Keratinocyte (primary cell): ENCODE measurements around the gene ATP8A2. TPM values are rescaled to one million over a fixed set of nuclear protein-coding genes. Genes with fewer than 3 reads are reported as not detected.

Experiments used
- DNase-seq: peaks from one replicate; pipeline ENCODE4 v3.0.0-alpha.2; 2011; ENCODE audit warnings: low read depth, missing footprints, low spot score
- FAIRE-seq: peaks from 2 replicates; lab custom pipeline; 2011; peaks lifted over from hg19 to GRCh38; lab: Jason Lieb, UNC
- H2AFZ ChIP-seq: 2 replicates; pipeline ENCODE4 v1.6.0; 2012; ENCODE audit warnings: low read length, control low read depth, inconsistent platforms; ENCODE audit not compliant: control insufficient read depth
- H3K27ac ChIP-seq: 2 replicates; pipeline ENCODE4 v1.5.1; 2011; ENCODE audit warnings: low read length; ENCODE audit not compliant: control insufficient read depth, insufficient read depth
- H3K27me3 ChIP-seq: 3 replicates; pipeline ENCODE4 v1.6.0; 2011; ENCODE audit warnings: low read length; ENCODE audit not compliant: control insufficient read depth, insufficient read depth; ENCODE audit errors: extremely low read depth
- H3K36me3 ChIP-seq, 2 experiments: 2 replicates in 1 of 2; 3 replicates in 1 of 2; pipeline ENCODE4 v1.5.1; 2011; ENCODE audit warnings: low read length in 2 of 2, mild to moderate bottlenecking in 1 of 2; ENCODE audit not compliant: control insufficient read depth in 2 of 2, insufficient read depth in 2 of 2; ENCODE audit errors: extremely low read depth in 1 of 2
- H3K4me1 ChIP-seq: 3 replicates; pipeline ENCODE4 v1.5.1; 2011; ENCODE audit warnings: low read length; ENCODE audit not compliant: control insufficient read depth, insufficient read depth; ENCODE audit errors: extremely low read depth
- H3K4me2 ChIP-seq: 3 replicates; pipeline ENCODE4 v1.6.0; 2011; ENCODE audit warnings: low read depth, low read length; ENCODE audit not compliant: control insufficient read depth, insufficient read depth; ENCODE audit errors: extremely low read depth
- H3K4me3 ChIP-seq, 3 experiments: fragments of 200-600 bp in 1 of 3; sonication (generic) in 1 of 3; 2 replicates in 2 of 3; 3 replicates in 1 of 3; pipeline ENCODE4 v1.5.1; 2011 to 2016; ENCODE audit warnings: low read length in 3 of 3, mild to moderate bottlenecking in 3 of 3, control low read depth in 2 of 3, inconsistent platforms in 1 of 3, low read depth in 1 of 3, mixed read lengths in 1 of 3, mixed run types in 1 of 3, moderate library complexity in 1 of 3; ENCODE audit not compliant: control insufficient read depth in 2 of 3, insufficient read depth in 2 of 3; ENCODE audit errors: extremely low read depth in 1 of 3
- H3K79me2 ChIP-seq: 2 replicates; pipeline ENCODE4 v1.6.0; 2012; ENCODE audit warnings: low read length; ENCODE audit not compliant: control insufficient read depth, insufficient read depth
- H3K9ac ChIP-seq: 3 replicates; pipeline ENCODE4 v1.6.0; 2011; ENCODE audit warnings: low read length; ENCODE audit not compliant: control insufficient read depth, insufficient read depth; ENCODE audit errors: extremely low read depth
- H3K9me1 ChIP-seq: 3 replicates; pipeline ENCODE4 v1.6.0; 2011; ENCODE audit warnings: low read length; ENCODE audit not compliant: control insufficient read depth, insufficient read depth; ENCODE audit errors: extremely low read depth
- H3K9me3 ChIP-seq: 2 replicates; pipeline ENCODE4 v1.5.1; 2012; ENCODE audit warnings: low read depth, low read length; ENCODE audit not compliant: control insufficient read depth
- H4K20me1 ChIP-seq: 3 replicates; pipeline ENCODE4 v1.6.0; 2011; ENCODE audit warnings: low read length; ENCODE audit not compliant: control insufficient read depth, insufficient read depth; ENCODE audit errors: extremely low read depth
- EZH2 ChIP-seq: IDR thresholded peaks from one replicate; pipeline ENCODE4 v1.6.1; 2012; ENCODE audit warnings: inconsistent platforms, mild to moderate bottlenecking, low read length, moderate library complexity
- dilution Hi-C: fragments of 300-500 bp; cut with MboI; formaldehyde crosslinking; loops from one replicate; pipeline ENCODE4 v1.7.0; 2020; ENCODE audit warnings: low sequenced_read_pairs; ENCODE audit not compliant: extremely low pct_ligation_motif_present
- polyA plus RNA-seq, 5 experiments: library from polyadenylated mRNA; depleted of rRNA in 3 of 5; stranded (reverse) in 3 of 5; stranded (forward) in 1 of 5; unstranded in 1 of 5; fragments of >200 nt; gene quantifications; 1 replicate in 1 of 5; 2 replicates in 3 of 5; 3 replicates in 1 of 5; pipeline versions ENCODE4 v1.2.1 to v1.2.3, GENCODE V29; 2011 to 2012; ENCODE audit warnings: missing spikeins in 2 of 5, low read depth in 1 of 5, low replicate concordance in 1 of 5
- TF ChIP-seq, protein P1 (sequence below), 3 experiments: IDR thresholded peaks in 1 of 3; conservative IDR thresholded peaks in 1 of 3; optimal IDR thresholded peaks in 1 of 3; 2 replicates in 2 of 3; 3 replicates in 1 of 3; pipeline versions ENCODE3 to v1.5.1; 2011; ENCODE audit warnings: low read length in 3 of 3, mild to moderate bottlenecking in 3 of 3, moderate library complexity in 2 of 3, control low read depth in 1 of 3, inconsistent platforms in 1 of 3; ENCODE audit not compliant: insufficient read depth in 2 of 3; ENCODE audit errors: extremely low read depth in 1 of 3

ATP8A2 gene
- polyA plus RNA-seq, 1 donor (not counting 4 experiments of a cell fraction or from before 2014, with no cell fraction given): 0.16 TPM

DNA sequence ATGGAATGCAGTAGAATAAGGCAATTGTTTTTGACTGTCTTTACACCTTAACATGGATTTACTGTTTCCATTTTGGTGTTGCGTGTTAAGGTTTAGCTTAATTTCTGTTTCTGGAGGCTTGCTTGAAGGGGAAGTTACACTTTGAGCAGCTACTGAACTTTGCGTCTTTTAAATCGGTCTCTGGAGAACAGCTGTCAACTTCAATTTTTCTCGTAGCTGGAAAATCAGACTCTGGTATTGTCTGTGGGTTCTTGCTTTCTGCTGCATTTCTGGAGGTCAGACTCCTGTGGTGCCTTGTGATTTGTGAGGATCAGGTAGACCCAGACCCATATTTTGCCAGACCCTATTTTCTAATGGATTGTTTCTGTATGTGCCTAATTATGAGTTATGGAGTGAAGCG lies 146.7 kb downstream of the ATP8A2 start:
- H4K20me1 ChIP-seq: no peaks in the 10 kb centered on the region
- DNase-seq (no peak), FAIRE-seq (no peak)
- H3K4me2 ChIP-seq: no peak overlapping the region
- H3K4me3 ChIP-seq: no peak overlapping the region
- H3K9ac ChIP-seq: no peak overlapping the region
- no peaks in the 10 kb centered on the region for H3K36me3 ChIP-seq
- no peaks in the 10 kb centered on the region for H3K27me3 ChIP-seq
- no peaks in the 10 kb centered on the region for H3K9me3 ChIP-seq
- no peaks in the 10 kb centered on the region for H3K9me1 ChIP-seq
- no peaks in the 10 kb centered on the region for H3K79me2 ChIP-seq
- no peak overlapping the region for H3K27ac ChIP-seq
- TF ChIP-seq, protein P1, sequence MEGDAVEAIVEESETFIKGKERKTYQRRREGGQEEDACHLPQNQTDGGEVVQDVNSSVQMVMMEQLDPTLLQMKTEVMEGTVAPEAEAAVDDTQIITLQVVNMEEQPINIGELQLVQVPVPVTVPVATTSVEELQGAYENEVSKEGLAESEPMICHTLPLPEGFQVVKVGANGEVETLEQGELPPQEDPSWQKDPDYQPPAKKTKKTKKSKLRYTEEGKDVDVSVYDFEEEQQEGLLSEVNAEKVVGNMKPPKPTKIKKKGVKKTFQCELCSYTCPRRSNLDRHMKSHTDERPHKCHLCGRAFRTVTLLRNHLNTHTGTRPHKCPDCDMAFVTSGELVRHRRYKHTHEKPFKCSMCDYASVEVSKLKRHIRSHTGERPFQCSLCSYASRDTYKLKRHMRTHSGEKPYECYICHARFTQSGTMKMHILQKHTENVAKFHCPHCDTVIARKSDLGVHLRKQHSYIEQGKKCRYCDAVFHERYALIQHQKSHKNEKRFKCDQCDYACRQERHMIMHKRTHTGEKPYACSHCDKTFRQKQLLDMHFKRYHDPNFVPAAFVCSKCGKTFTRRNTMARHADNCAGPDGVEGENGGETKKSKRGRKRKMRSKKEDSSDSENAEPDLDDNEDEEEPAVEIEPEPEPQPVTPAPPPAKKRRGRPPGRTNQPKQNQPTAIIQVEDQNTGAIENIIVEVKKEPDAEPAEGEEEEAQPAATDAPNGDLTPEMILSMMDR (optimal IDR thresholded peaks at IDR 0.05 in 1 of 3, IDR thresholded peaks at IDR 0.05 in 1 of 3, conservative IDR thresholded peaks at IDR 0.05 in 1 of 3; ENCODE audit: extremely low read depth in 1 of 3, insufficient read depth in 2 of 3, low read length in 3 of 3): no peak
- TF ChIP-seq EZH2: no peak
- H2AFZ ChIP-seq: no peak overlapping the region
- no peaks in the 10 kb centered on the region for H3K4me1 ChIP-seq
- dilution Hi-C loops: no loop called here

DNA sequence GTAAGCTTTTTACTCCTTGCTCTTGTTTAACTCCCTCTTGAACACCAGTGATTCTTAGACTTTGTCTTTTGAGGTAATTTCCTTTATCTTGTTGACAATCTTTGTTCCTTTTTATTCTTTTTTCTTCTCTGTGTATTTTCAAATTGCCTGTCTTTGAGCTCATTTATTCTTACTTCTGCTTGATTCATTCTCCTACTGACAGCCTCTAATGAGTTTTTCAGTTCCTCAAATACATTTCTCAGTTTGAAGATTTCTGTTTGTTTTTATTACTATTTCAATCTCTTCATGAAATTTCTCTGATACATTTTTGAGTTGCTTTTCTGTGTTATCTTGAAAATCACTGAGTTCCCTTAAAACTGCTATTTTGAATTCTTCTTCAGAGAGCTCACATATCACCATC lies 154.1 kb downstream of the ATP8A2 start:
- no peak for TF ChIP-seq EZH2
- TF ChIP-seq, protein P1 (optimal IDR thresholded peaks at IDR 0.05 in 1 of 3, IDR thresholded peaks at IDR 0.05 in 1 of 3, conservative IDR thresholded peaks at IDR 0.05 in 1 of 3; ENCODE audit: extremely low read depth in 1 of 3, insufficient read depth in 2 of 3, low read length in 3 of 3): no peak
- Histone ChIP-seq H3K27ac (no peak overlapping the region), H3K4me2 (no peak overlapping the region), H3K9me1 (no peaks in the 10 kb centered on the region), H4K20me1 (no peaks in the 10 kb centered on the region), H2AFZ (no peak overlapping the region), H3K9me3 (no peaks in the 10 kb centered on the region), H3K4me3 (no peak overlapping the region), H3K9ac (no peak overlapping the region), H3K36me3 (no peaks in the 10 kb centered on the region), H3K79me2 (no peaks in the 10 kb centered on the region), H3K27me3 (no peaks in the 10 kb centered on the region), H3K4me1 (peaks cover 12% of the 10 kb centered on the region)
- no peak for FAIRE-seq
- DNase-seq: no peak
- dilution Hi-C loops: no loop called here
